Measurements from ENCODE around the gene GATA1.

- no peak for TF ChIP-seq POLR2A (IDR thresholded peaks at IDR 0.05)
- TF ChIP-seq CTCF (IDR thresholded peaks at IDR 0.05): no peak
Measured at GRCh38 chrX:48761674-48762471, 24.5 kb upstream of the GATA1 start, which contains the start of gene GLOD5.

Data from uterus (tissue), 2 donors.